Posterior cingulate gyrus (tissue), 11 donors: ENCODE measurements around the gene PTPRD.

ENCODE experiments used
- DNase-seq, 10 donors: peaks; one replicate each; pipeline versions ENCODE4 v3.0.0 to v3.0.0-alpha.2; 2020 to 2021; ENCODE audit warnings: mixed read lengths in 3 of 10
- intact Hi-C: fragments of 100-400 bp; cut with DNase I; formaldehyde crosslinking; loops from one replicate; pipeline ENCODE4 v1.15.1; 2023

The PTPRD gene

DNA sequence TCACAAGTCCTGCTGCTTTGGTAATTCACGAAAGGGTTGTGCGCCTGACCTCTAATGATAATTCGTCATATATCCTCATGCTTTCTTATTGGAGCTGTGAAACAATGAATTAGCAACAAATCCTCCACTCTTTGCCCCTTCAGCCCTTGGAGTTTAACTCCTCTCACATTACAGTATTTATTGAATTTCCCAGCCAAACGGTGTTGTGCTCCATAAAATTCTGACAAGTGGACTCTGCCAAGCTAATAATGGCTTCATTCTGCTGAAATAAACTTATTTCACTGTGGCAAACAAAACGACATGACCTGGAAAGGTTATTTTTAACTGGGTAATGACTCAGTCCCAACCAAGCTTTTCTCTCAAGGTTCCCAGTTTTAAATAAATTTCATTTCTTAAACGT is 1828.9 kb downstream of the PTPRD start:
- DNase-seq: no peak
- intact Hi-C loops: no loop called here

DNA sequence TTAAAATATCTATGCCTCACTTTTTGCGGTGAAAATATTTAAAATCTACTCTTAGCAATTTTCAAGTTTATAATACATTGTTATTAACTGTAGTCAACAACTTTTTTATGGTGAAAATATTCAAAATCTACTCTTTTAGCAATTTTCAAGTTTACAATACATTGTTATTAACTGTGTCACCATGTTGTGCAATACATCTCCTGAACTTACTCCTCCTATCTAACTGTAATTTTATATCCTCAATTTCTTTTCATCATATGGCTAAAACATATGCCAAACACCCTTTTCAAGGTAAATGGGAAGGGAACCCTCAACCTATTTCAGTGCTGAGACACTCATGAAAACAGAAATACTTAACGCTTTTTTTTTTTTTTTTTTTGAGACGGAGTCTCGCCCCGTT is 1830.6 kb downstream of the PTPRD start:
- DNase-seq: no peak
- intact Hi-C loops: no loop called here

- DNase-seq: no peak
- intact Hi-C loops: no loop called here
These were observed 1831.3 kb downstream of the PTPRD start for GRCh38 chr9:8781458-8781857.

DNA sequence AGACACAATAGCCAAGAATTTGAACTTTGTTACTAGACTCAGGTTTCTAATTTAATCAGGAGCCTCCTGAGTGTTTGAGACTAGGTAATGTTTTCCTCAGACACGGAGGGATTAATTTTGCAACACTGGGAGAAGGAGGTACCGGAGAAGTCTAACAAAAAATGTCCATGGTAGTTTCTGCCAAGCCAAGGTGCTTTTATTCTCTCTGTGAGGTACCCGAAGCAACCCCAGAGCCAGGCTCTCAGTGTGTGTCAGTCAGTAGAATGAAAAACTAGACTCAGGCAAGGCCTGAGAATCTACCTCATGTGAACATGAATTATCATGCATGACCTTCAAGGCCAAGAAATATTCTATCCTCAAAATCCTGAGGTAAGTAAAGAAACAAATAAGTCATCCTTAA is 1832.4 kb downstream of the PTPRD start:
- DNase-seq: no peak
- intact Hi-C loops: no loop called here

DNA sequence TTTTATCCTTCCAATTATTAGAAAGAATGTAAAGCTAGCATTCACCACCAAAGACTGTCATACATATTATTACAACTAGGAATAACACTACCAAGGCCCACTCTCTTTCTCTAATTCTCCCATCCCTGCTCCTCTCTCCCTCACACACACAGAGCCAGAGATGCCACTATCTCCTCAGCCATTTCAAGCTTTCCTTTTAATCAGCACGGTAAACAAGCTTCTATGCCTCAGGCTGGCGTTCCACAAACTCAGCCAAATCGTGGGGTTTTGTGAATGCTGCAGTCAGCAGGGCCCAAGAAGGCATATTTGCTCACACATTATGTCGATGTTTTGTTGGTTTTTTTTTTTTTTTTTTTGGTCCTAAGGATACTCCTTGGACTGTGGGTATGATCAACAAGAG is 1833.3 kb downstream of the PTPRD start:
- intact Hi-C loops: no loop called here
- DNase-seq: no peak

- intact Hi-C loops: no loop called here
- DNase-seq: peak in 1 of 10 donors; percentile 24
These were observed 1834.4 kb downstream of the PTPRD start for GRCh38 chr9:8778356-8778755.

- intact Hi-C loops: no loop called here
- no peak for DNase-seq
These were observed 1840.5 kb downstream of the PTPRD start for GRCh38 chr9:8772302-8772701.

DNA sequence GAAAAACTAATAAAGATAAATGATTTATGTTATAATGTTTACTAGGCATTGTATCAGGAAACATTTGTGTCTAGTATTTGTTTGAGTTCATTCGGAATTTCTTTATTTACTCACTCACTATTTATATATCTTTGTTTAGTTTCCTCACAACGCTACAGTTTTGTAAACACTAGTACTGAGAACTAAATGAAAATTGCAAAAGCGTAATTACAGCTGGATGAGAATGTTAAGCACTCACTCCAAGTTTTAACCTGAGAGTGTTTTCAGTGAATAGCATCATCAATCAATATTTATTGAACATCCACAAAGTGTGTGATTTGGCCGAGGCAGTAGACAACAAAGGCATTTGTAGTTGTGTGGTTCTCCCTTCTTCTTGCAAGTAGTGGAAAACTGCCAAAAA is 1843.6 kb downstream of the PTPRD start:
- intact Hi-C loops: no loop called here
- DNase-seq: no peak

- intact Hi-C loops: no loop called here
- DNase-seq: no peak
These were observed 1846.7 kb downstream of the PTPRD start for GRCh38 chr9:8766096-8766495.

DNA sequence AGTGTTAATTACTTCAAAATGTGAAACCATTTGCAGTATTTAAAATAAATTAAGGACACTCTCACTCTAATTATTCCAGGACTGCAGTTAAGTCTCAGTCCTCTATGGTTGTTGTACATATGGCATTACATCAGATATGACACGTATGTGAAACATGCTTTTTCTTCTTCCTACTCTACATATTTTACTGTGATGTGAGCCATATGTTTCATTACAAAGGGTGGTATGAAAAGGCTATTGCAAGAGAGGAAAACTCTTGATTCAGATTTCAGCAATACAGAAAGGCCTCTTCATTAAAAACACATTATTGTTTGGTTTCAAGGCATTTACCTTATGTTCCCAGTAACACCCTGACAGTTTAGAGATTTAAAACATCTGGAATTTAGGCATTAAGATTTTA is 1848.8 kb downstream of the PTPRD start:
- intact Hi-C loops: no loop called here
- DNase-seq: no peak

DNA sequence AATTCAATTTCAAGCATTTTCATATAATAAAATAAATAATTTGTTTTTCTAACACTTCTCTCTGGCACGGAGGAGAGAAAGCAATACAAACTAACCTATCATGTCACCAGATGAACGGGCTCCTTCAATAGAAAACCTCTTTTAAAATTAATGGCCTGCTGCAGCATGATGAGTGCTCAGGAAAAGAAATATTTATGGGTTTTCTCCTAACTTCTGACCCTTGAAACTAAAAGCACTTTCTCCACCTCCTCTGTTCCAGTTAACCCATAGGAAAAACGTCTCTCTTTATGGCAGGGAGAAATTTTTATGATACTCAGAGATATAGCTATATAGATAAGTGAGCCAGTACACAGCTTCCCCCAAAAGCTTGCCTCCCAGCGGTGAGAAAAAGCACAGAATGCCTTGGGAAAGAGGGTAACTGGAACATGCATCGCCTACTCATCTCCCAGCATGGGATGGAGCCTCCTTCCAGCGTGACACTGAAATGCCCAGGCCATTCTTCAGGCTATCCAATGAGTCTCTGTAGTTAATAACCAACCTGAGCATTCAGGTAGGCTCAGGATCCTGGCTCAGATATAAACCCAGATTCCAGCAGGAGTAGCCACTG is 1850.2 kb downstream of the PTPRD start:
- no peak for DNase-seq
- intact Hi-C loops: no loop called here

DNA sequence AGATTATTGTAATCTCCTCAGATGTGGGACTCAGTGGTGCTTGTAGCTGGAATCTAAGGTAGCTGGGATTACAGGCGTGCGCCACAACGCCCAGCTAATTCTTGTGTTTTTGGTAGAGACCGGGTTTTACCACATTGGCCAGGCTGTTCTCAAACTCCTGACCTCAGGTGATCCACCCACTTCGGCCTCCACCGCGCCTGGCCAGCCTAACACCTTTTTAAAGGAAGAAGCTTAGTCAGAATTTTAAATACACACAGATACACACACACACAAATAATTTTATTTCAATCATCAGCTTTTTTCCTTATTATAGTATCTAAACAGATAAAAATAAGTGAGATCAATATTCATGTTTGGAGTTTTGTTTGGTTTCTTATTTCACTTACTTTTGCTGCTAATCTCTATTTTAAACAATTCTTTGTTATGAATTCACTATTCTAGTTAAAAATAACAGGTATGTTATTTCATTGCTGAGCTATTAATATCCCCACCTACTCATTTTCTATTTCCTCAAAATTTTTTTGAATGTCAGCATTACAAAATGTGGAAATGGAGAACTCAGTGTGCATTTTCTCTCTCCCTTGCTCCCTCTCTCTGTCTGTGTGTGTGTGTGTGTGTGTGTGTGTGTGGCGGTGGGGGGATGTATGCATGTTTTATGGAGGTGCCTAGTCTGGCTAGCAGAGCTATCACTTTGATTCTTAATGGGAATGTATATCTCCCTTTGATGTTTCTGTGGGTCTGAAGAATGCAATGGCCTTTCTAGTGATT is 1852.6 kb downstream of the PTPRD start:
- intact Hi-C loops: no loop called here

DNA sequence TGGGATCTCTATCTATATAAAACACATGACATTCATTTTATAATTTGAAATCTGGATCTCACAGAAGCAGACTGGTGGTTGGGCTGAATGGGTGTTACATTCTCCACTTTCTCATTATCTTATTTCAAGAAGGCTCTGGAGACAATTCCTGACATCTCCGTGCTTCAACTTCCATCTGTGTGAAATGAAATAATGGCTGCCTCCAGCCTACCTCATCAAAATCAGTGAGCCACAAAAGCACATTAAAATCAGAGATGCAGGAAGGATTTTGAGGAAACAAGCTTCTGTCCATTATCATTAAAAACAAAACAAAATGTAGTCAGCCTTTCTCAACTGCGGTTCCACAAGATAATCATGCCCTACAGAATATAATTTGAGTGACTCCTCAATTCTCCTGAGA is 1854.9 kb downstream of the PTPRD start:
- intact Hi-C loops: no loop called here
- no peak for DNase-seq

More for the DNA sequence above, 1852.6 kb downstream of the PTPRD start:
- no peak for DNase-seq

GRCh38 chr9:8754751-8755150 is 1858.1 kb downstream of the PTPRD start:
- DNase-seq: no peak
- intact Hi-C loops: no loop called here

- DNase-seq: no peak
- intact Hi-C loops: no loop called here
These were observed 1861.3 kb downstream of the PTPRD start for GRCh38 chr9:8751406-8751930.

- DNase-seq: no peak
- intact Hi-C loops: no loop called here
These were observed 1862.2 kb downstream of the PTPRD start for GRCh38 chr9:8750639-8751051.

DNA sequence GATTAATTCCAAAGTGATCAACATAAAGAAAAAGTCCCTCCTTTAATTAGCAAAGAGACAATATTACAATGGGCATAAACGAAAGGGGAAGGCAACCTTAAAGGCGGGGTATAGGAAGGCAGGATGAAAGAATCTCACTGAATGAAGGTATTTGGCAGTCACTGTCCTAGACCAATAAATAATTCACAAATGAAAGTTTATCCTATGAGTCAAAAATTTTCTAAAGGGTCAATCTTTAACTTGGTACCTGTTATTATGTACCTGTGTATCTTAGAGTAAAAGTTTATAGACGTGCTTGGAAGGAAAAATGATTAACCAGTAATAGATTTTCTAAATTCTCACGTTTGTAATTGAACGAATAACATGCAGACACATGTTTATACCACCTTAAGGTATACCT is 1867.5 kb downstream of the PTPRD start:
- DNase-seq: no peak
- intact Hi-C loops: no loop called here

DNA sequence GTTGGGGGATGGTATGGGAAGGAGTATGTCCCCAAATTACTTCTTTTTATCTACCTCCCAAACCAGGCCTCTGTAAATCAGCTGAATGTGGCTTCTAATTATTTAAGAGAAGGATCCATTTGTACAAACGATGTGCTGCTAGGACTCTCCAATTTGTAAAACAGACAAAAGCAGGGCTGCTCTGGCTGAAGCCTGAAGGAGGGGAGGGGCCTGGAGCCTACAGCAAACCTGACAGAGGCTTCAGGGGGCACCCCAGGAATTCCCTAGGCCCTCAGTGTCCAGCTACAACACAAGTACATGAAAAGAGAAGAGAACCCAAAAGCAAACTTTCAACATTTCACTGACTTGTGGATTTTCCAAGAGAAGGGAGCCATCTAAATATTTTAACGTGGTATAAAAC is 1873.9 kb downstream of the PTPRD start:
- DNase-seq: no peak
- intact Hi-C loops: no loop called here

DNA sequence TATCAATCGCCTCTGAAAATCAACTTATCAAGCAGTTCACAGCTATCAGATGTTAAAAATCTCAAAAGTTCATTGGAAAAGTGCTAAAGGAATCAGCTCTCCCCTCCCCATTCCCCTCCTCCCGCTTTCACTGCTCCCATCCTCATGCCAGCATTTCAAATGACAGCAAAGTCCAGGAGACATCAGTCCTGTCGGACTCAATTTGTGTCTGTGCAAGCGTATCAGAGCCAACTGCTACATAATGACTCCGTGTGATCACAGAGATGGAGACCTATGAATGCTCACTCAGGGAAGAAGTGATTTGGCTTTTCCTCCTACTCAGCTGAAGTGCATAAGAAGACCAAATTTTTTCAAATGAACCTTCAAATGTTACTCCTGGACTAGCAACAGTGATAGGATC is 1876.0 kb downstream of the PTPRD start:
- intact Hi-C loops: no loop called here
- DNase-seq: no peak

- DNase-seq: no peak
- intact Hi-C loops: no loop called here
These were observed 1878.0 kb downstream of the PTPRD start for GRCh38 chr9:8734760-8735159.

DNA sequence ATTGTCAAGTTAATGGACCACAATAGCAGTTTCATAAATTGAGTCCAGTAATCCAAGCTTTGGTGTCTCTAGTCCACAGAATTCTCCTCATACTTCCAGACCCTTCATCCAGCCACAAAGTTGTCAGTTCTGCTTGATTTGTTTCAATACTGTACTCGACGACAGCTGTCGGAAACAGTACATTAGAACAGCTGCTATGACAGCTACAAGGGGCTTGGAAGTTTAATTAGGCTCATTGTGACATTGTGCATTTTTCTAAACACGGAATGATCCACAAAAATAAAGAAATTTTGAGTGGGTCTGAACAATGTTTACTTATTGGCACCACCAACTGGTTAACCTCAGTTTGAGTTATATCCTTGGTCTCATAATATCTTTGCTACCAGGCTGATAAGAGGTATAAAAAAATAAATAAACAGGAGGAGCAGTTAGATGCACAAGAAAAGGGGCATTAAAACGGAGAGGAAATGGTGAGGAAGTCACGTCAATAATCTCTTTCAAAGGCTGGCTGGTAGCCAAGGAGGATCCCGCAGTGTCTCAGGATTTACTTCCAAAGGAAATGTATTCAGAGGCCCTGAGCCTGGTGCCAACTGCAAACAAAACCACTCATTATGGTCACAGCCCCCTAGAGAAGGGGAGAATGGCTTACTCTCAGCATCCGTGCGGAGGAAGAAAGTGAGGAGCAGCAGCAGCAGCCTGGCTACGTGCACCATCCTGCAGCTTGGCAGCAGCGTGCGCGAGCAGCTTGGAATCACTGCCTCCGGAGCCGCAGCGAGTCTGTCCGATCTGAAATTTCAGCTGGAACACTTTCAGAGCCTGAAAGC is 1879.5 kb downstream of the PTPRD start:
- DNase-seq: peak; percentile 55 to 95 (median 77)

More for the DNA sequence above, 1879.5 kb downstream of the PTPRD start:
- intact Hi-C loops: no loop called here
